DND-41 (cell line): ENCODE results near the gene TEF.

ENCODE experiments used
- ATAC-seq: fragments of 200-7000 bp; cut with Tn5 transposase; 3 replicates; pipeline ENCODE4 v1.9.1; 2021; ENCODE audit warnings: low read depth; ENCODE audit not compliant: insufficient read depth
- DNase-seq: peaks from one replicate; pipeline ENCODE4 v3.0.0-alpha.2; 2020
- H2AFZ ChIP-seq: 2 replicates; pipeline ENCODE4 v1.6.0; 2012; ENCODE audit warnings: low read depth, low read length
- H3K27ac ChIP-seq: 2 replicates; pipeline ENCODE4 v1.5.1; 2012; ENCODE audit warnings: low read length, inconsistent platforms
- H3K27me3 ChIP-seq: fragments of 200-600 bp; sonication (generic); 2 replicates; pipeline ENCODE4 v1.6.0; 2012; ENCODE audit warnings: low read length, mild to moderate bottlenecking, inconsistent platforms; ENCODE audit not compliant: insufficient read depth, poor library complexity
- H3K36me3 ChIP-seq: 2 replicates; pipeline ENCODE4 v1.5.1; 2012; ENCODE audit warnings: low read length, inconsistent platforms; ENCODE audit not compliant: insufficient read depth
- H3K4me1 ChIP-seq: 2 replicates; pipeline ENCODE4 v1.5.1; 2012; ENCODE audit warnings: mild to moderate bottlenecking, low read length; ENCODE audit not compliant: insufficient read depth
- H3K4me2 ChIP-seq: 2 replicates; pipeline ENCODE4 v1.6.0; 2012; ENCODE audit warnings: mild to moderate bottlenecking, moderate library complexity, low read length, inconsistent platforms; ENCODE audit not compliant: insufficient read depth
- H3K4me3 ChIP-seq, 2 experiments: fragments of 200-600 bp in 1 of 2; shearing (Covaris generic) in 1 of 2; 2 replicates each; pipeline ENCODE4 v1.5.1; 2012 to 2016; ENCODE audit warnings: inconsistent platforms in 2 of 2, low read length in 2 of 2, mild to moderate bottlenecking in 2 of 2, low read depth in 1 of 2, moderate library complexity in 1 of 2
- H3K79me2 ChIP-seq: 2 replicates; pipeline ENCODE4 v1.6.0; 2012; ENCODE audit warnings: low read length, inconsistent platforms; ENCODE audit not compliant: insufficient read depth
- H3K9ac ChIP-seq: 2 replicates; pipeline ENCODE4 v1.6.0; 2012; ENCODE audit warnings: low read depth, mild to moderate bottlenecking, inconsistent platforms, low read length, moderate library complexity
- H3K9me3 ChIP-seq: 2 replicates; pipeline ENCODE4 v1.5.1; 2012; ENCODE audit warnings: low read length, moderate library complexity, mild to moderate bottlenecking, inconsistent platforms; ENCODE audit not compliant: insufficient read depth, severe bottlenecking
- H4K20me1 ChIP-seq: 2 replicates; pipeline ENCODE4 v1.6.0; 2012; ENCODE audit warnings: low read length; ENCODE audit not compliant: insufficient read depth
- CTCF ChIP-seq: IDR thresholded peaks from 2 replicates; pipeline ENCODE4 v1.5.1; 2012; ENCODE audit warnings: borderline replicate concordance, low read length, moderate library complexity, mild to moderate bottlenecking; ENCODE audit not compliant: poor library complexity, severe bottlenecking; ENCODE audit errors: extremely low read depth
- EZH2 ChIP-seq: IDR thresholded peaks from 3 replicates; pipeline ENCODE4 v1.6.1; 2012; ENCODE audit warnings: borderline replicate concordance, low read depth, mild to moderate bottlenecking, moderate library complexity, low read length, inconsistent platforms; ENCODE audit not compliant: severe bottlenecking

Gene TEF

GRCh38 chr22:41350087-41350486, 31.7 kb upstream of the TEF start:
- Histone ChIP-seq H3K79me2 (no peaks in the 10 kb centered on the region), H3K9ac (no peak overlapping the region), H3K4me2 (no peak overlapping the region), H3K4me1 (no peaks in the 10 kb centered on the region), H2AFZ (no peak overlapping the region), H4K20me1 (peaks cover 3% of the 10 kb centered on the region; the same call in 1 of the 2 replicates), H3K4me3 (no peak overlapping the region), H3K27ac (no peak overlapping the region), H3K9me3 (no peaks in the 10 kb centered on the region), H3K27me3 (no peaks in the 10 kb centered on the region), H3K36me3 (peaks cover 92% of the 10 kb centered on the region)
- DNase-seq: no peak
- TF ChIP-seq EZH2 (no peak), CTCF (no peak)
- ATAC-seq: no peak

GRCh38 chr22:41351011-41351410, 30.7 kb upstream of the TEF start:
- H3K9me3 ChIP-seq: no peaks in the 10 kb centered on the region
- H3K4me2 ChIP-seq: no peak overlapping the region
- H3K79me2 ChIP-seq: no peaks in the 10 kb centered on the region
- no peak overlapping the region for H3K9ac ChIP-seq
- peaks cover 9% of the 10 kb centered on the region for H4K20me1 ChIP-seq
- H3K27ac ChIP-seq: no peak overlapping the region
- TF ChIP-seq EZH2 (no peak), CTCF (no peak)
- peaks cover 95% of the 10 kb centered on the region for H3K36me3 ChIP-seq
- H3K27me3 ChIP-seq: no peaks in the 10 kb centered on the region
- H3K4me1 ChIP-seq: no peaks in the 10 kb centered on the region
- no peak overlapping the region for H2AFZ ChIP-seq
- no peak for DNase-seq
- H3K4me3 ChIP-seq: no peak overlapping the region
- ATAC-seq: no peak

GRCh38 chr22:41352058-41352457, 29.7 kb upstream of the TEF start:
- Histone ChIP-seq H3K4me3 (no peak overlapping the region), H3K36me3 (peaks cover 95% of the 10 kb centered on the region), H3K27ac (no peak overlapping the region), H3K27me3 (no peaks in the 10 kb centered on the region), H3K4me1 (no peaks in the 10 kb centered on the region), H3K9ac (no peak overlapping the region), H2AFZ (no peak overlapping the region), H4K20me1 (peaks cover 9% of the 10 kb centered on the region), H3K9me3 (no peaks in the 10 kb centered on the region), H3K4me2 (no peak overlapping the region), H3K79me2 (no peaks in the 10 kb centered on the region)
- no peak for ATAC-seq
- TF ChIP-seq CTCF: no peak
- TF ChIP-seq EZH2: no peak
- DNase-seq: no peak

GRCh38 chr22:41353862-41354575, 27.7 kb upstream of the TEF start:
- H3K9ac ChIP-seq: no peak overlapping the region
- H3K9me3 ChIP-seq: no peaks in the 10 kb centered on the region
- H3K79me2 ChIP-seq: no peaks in the 10 kb centered on the region
- no peak overlapping the region for H3K4me2 ChIP-seq
- no peaks in the 10 kb centered on the region for H3K4me1 ChIP-seq
- no peak overlapping the region for H2AFZ ChIP-seq
- no peaks in the 10 kb centered on the region for H3K27me3 ChIP-seq
- ATAC-seq (no peak), DNase-seq (no peak)
- no peak overlapping the region for H3K4me3 ChIP-seq
- H3K27ac ChIP-seq: no peak overlapping the region
- TF ChIP-seq CTCF: no peak
- H4K20me1 ChIP-seq: peaks cover 17% of the 10 kb centered on the region
- peaks cover 93% of the 10 kb centered on the region for H3K36me3 ChIP-seq
